HCT116 (cell line): ENCODE results near the gene TRIB2. TPM values are rescaled to one million over a fixed set of nuclear protein-coding genes. Genes with fewer than 3 reads are reported as not detected.

ENCODE experiments used
- ATAC-seq: fragments of 200-7000 bp; cut with Tn5 transposase; 2 replicates; pipeline ENCODE4 v1.9.1; 2020; ENCODE audit warnings: mild to moderate bottlenecking, moderate library complexity
- BruUV-seq: library from RNA; stranded (reverse); fragments of 400-500 nt; replicated peaks from 2 replicates; lab custom pipeline; 2021; lab: Mats Ljungman, UMichigan
- CTCF ChIA-PET: fragments of 300-600 bp; sonication (Branson Sonifier 250); formaldehyde crosslinking; loops from one replicate; lab custom pipeline; 2021; ENCODE audit warnings: antibody characterized with exemption; lab: Charles Lee
- POLR2A ChIA-PET: fragments of 300-600, 350-600 bp; sonication (Branson Sonifier 250); formaldehyde crosslinking; loops from one replicate; lab custom pipeline; 2021; ENCODE audit warnings: antibody characterized with exemption; lab: Charles Lee
- RAD21 ChIA-PET, 2 experiments: fragments of 300-600 bp; sonication (Branson Sonifier 250); formaldehyde crosslinking; loops; one replicate each; lab custom pipeline; 2023; ENCODE audit warnings: low total read pairs in 2 of 2; ENCODE audit not compliant: uncharacterized antibody in 2 of 2, unreplicated experiment in 2 of 2, low non-redundant PET in 1 of 2; lab: Charles Lee
- DNase-seq: peaks from one replicate; pipeline ENCODE4 v3.0.0-alpha.2; 2010; ENCODE audit warnings: low read depth, low spot score
- H2AFZ ChIP-seq: fragments of 200-600 bp; shearing (Covaris generic), sonication (generic); 2 replicates; pipeline ENCODE4 v1.6.1; 2017; ENCODE audit warnings: low read depth, mixed run types, mixed read lengths, antibody characterized with exemption, low read length; ENCODE audit not compliant: poor library complexity, severe bottlenecking
- H3K27ac ChIP-seq: 2 replicates; pipeline ENCODE4 v1.5.1; 2012; ENCODE audit warnings: low read depth, low read length
- H3K27me3 ChIP-seq: fragments of 200-600 bp; sonication (generic); 2 replicates; pipeline ENCODE4 v1.6.1; 2016; ENCODE audit warnings: mixed run types, low read length, mixed read lengths; ENCODE audit not compliant: insufficient read depth
- H3K36me3 ChIP-seq, 2 experiments: fragments of 200-500 bp in 1 of 2; fragments of 200-600 bp in 1 of 2; sonication (Bioruptor generic) in 1 of 2; sonication (generic) in 1 of 2; 2 replicates each; pipeline versions ENCODE4 v1.5.1 to v1.6.1; 2014 to 2016; ENCODE audit warnings: low read length in 2 of 2, inconsistent platforms in 1 of 2, mixed read lengths in 1 of 2, mixed run types in 1 of 2; ENCODE audit not compliant: insufficient read depth in 2 of 2, control insufficient read depth in 1 of 2
- H3K4me1 ChIP-seq, 2 experiments: fragments of 200-600 bp in 1 of 2; sonication (generic) in 1 of 2; 2 replicates each; pipeline versions ENCODE4 v1.5.1 to v1.6.1; 2012 to 2017; ENCODE audit warnings: low read length in 2 of 2, inconsistent platforms in 1 of 2, mild to moderate bottlenecking in 1 of 2, mixed read lengths in 1 of 2, mixed run types in 1 of 2, moderate library complexity in 1 of 2; ENCODE audit not compliant: insufficient read depth in 2 of 2, control insufficient read depth in 1 of 2
- H3K4me2 ChIP-seq: fragments of 200-600 bp; sonication (generic); 2 replicates; pipeline ENCODE4 v1.6.1; 2017; ENCODE audit warnings: mixed run types, low read length, mixed read lengths
- H3K4me3 ChIP-seq, 2 experiments: fragments of 200-600 bp in 1 of 2; sonication (generic) in 1 of 2; replicated peaks in 1 of 2; 2 replicates each; pipeline ENCODE4 v1.5.1; 2011 to 2016; ENCODE audit warnings: low read length in 2 of 2, control low read depth in 1 of 2, low read depth in 1 of 2, mild to moderate bottlenecking in 1 of 2, mixed read lengths in 1 of 2, mixed run types in 1 of 2
- H3K79me2 ChIP-seq: fragments of 200-600 bp; sonication (generic); 2 replicates; pipeline ENCODE4 v1.6.1; 2017; ENCODE audit warnings: mild to moderate bottlenecking, mixed run types, low read length, moderate library complexity, mixed read lengths; ENCODE audit not compliant: insufficient read depth
- H3K9ac ChIP-seq: fragments of 200-600 bp; sonication (generic); 2 replicates; pipeline ENCODE4 v1.6.1; 2016; ENCODE audit warnings: low read length, mixed read lengths
- H3K9me2 ChIP-seq: fragments of 200-600 bp; sonication (generic), shearing (Covaris generic); 2 replicates; pipeline ENCODE4 v1.6.1; 2017; ENCODE audit warnings: mixed run types, mild to moderate bottlenecking, moderate library complexity; ENCODE audit not compliant: insufficient read depth
- H3K9me3 ChIP-seq, 2 experiments: fragments of 200-500 bp in 1 of 2; fragments of 200-600 bp in 1 of 2; sonication (Bioruptor generic) in 1 of 2; sonication (generic) in 1 of 2; 2 replicates each; pipeline ENCODE4 v1.6.1; 2014 to 2017; ENCODE audit warnings: low read length in 2 of 2, mixed read lengths in 2 of 2, inconsistent platforms in 1 of 2, low read depth in 1 of 2, mild to moderate bottlenecking in 1 of 2, mixed run types in 1 of 2, moderate library complexity in 1 of 2; ENCODE audit not compliant: control insufficient read depth in 1 of 2, insufficient read depth in 1 of 2
- H4K20me1 ChIP-seq: fragments of 200-600 bp; sonication (generic), shearing (Covaris generic); 2 replicates; pipeline ENCODE4 v1.6.1; 2017; ENCODE audit warnings: mixed run types, mild to moderate bottlenecking, moderate library complexity; ENCODE audit not compliant: insufficient read depth
- CEBPB ChIP-seq: IDR thresholded peaks from 2 replicates; pipeline ENCODE4 v1.6.1; 2012; ENCODE audit warnings: low read depth
- EZH2phosphoT487 ChIP-seq: fragments of 200-600 bp; IDR thresholded peaks from 2 replicates; pipeline ENCODE4 v1.6.1; 2018; ENCODE audit warnings: antibody characterized with exemption, borderline replicate concordance
- FOSL1 ChIP-seq: IDR thresholded peaks from 2 replicates; pipeline ENCODE4 v1.6.1; 2012; ENCODE audit warnings: low read depth
- POLR2A ChIP-seq: IDR thresholded peaks from 2 replicates; pipeline ENCODE4 v1.7.0; 2011; ENCODE audit warnings: borderline replicate concordance; ENCODE audit not compliant: insufficient read depth, insufficient read length; ENCODE audit errors: extremely low read depth
- RAD21 ChIP-seq: IDR thresholded peaks from 2 replicates; pipeline ENCODE4 v1.6.1; 2012; ENCODE audit warnings: low read depth, mild to moderate bottlenecking
- REST ChIP-seq: IDR thresholded peaks from 2 replicates; pipeline ENCODE4 v1.6.1; 2012; ENCODE audit warnings: low read depth
- SIN3A ChIP-seq: IDR thresholded peaks from 2 replicates; pipeline ENCODE4 v1.6.1; 2012; ENCODE audit warnings: low read depth
- TCF7L2 ChIP-seq: IDR thresholded peaks from 2 replicates; pipeline ENCODE4 v1.7.0; 2011; ENCODE audit warnings: borderline replicate concordance, inconsistent platforms; ENCODE audit not compliant: insufficient read depth, insufficient read length; ENCODE audit errors: extremely low read depth
- YY1 ChIP-seq: IDR thresholded peaks from 2 replicates; pipeline ENCODE4 v1.6.1; 2011; ENCODE audit warnings: low read length, low read depth, moderate library complexity, mild to moderate bottlenecking; ENCODE audit not compliant: insufficient replicate concordance; ENCODE audit errors: extremely low read depth
- ZNF274 ChIP-seq: fragments of 200-500 bp; sonication (Bioruptor generic); IDR thresholded peaks from 2 replicates; pipeline ENCODE4 v1.6.1; 2014; ENCODE audit warnings: mild to moderate bottlenecking, low read depth, low read length, inconsistent platforms
- intact Hi-C: fragments of 100-400 bp; cut with micrococcal nuclease; formaldehyde crosslinking; loops from 2 replicates; pipeline ENCODE4 v1.10.0; 2022
- total RNA-seq: library from RNA; stranded (reverse); gene quantifications from one replicate; pipeline ENCODE4 v1.2.1, GENCODE V29; 2021; ENCODE audit not compliant: unreplicated experiment

The TRIB2 gene
- total RNA-seq, 1 experiment from 2014 or later, result 12.4 TPM

GRCh38 chr2:12705230-12705629 is 11.5 kb upstream of the TRIB2 start (continued):
- no peak for TF ChIP-seq REST
- no peak for TF ChIP-seq POLR2A
- TF ChIP-seq TCF7L2, result no peak
- TF ChIP-seq, all 23 proteins: peak for 0

- no peak overlapping the region for H3K4me3 ChIP-seq
- TF ChIP-seq SIN3A (no peak), ZNF274 (no peak), RAD21 (no peak), YY1 (no peak), FOSL1 (no peak), CEBPB (no peak), EZH2phosphoT487 (no peak), POLR2A (no peak)
- TF ChIP-seq, all 23 proteins: peak for 0
- no peaks in the 10 kb centered on the region for H3K9me3 ChIP-seq
- no peaks in the 10 kb centered on the region for H3K27me3 ChIP-seq
- ChIA-PET CTCF (no interaction called here), POLR2A (no interaction called here), RAD21 (no interaction called here)
- H3K9me2 ChIP-seq, result no peaks in the 10 kb centered on the region
- 0 out of 4 replicates have a peak, but pooled peaks cover 0 to 3% of the 10 kb centered on the region in 2 experiments for H3K4me1 ChIP-seq
- H3K36me3 ChIP-seq, result no peaks in the 10 kb centered on the region
- DNase-seq (no peak), ATAC-seq (no peak)
- no peak overlapping the region for H3K27ac ChIP-seq
- H4K20me1 ChIP-seq, result no peaks in the 10 kb centered on the region
- H3K79me2 ChIP-seq, result no peaks in the 10 kb centered on the region
- intact Hi-C loops, result no loop called here
- BruUV-seq, result no TSS peak
- H2AFZ ChIP-seq, result no peak overlapping the region
- no peak overlapping the region for H3K4me2 ChIP-seq
- no peak overlapping the region for H3K9ac ChIP-seq
Observed at GRCh38 chr2:12705742-12706141, 11.0 kb upstream of the TRIB2 start.
